ENCODE results near the gene AVP. TPM values are rescaled to one million over a fixed set of nuclear protein-coding genes. Genes with fewer than 3 reads are reported as not detected.

AVP gene
- total RNA-seq, 2 donors from 2014 or later: 3.1 TPM; not detected in 1

DNA sequence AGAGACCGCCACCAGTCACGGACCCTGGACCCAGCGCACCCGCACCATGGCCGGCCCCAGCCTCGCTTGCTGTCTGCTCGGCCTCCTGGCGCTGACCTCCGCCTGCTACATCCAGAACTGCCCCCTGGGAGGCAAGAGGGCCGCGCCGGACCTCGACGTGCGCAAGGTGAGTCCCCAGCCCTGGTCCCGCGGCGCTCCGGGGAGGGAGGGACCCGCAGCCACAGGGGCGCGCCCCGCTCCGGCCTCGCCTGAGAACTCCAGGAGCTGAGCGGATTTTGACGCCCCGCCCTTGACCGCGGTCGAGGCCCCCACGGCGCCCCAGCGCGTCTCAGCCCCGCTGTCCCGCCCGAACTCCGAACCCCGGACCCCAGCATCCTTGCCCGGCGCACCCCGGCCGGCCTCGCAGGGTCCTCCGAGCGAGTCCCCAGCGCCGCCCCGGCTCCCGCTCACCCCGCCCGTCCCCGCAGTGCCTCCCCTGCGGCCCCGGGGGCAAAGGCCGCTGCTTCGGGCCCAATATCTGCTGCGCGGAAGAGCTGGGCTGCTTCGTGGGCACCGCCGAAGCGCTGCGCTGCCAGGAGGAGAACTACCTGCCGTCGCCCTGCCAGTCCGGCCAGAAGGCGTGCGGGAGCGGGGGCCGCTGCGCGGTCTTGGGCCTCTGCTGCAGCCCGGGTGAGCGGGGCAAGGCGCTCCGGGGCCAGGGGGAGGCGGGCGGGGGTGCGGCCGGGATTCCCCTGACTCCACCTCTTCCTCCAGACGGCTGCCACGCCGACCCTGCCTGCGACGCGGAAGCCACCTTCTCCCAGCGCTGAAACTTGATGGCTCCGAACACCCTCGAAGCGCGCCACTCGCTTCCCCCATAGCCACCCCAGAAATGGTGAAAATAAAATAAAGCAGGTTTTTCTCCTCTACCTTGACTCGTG, 12.7 kb downstream of the AVP start, which contains the start of gene OXT:
OXT (plus strand) TSS at position 11 of the 920 bp plus-strand sequence; CDS start at position 47, 36 bp downstream.
- Histone ChIP-seq H3K27ac (peak within 1 kb of the TSS in 1 of 2 donors; percentile 11), H3K4me3 (peak within 1 kb of the TSS; percentile 41 to 43), H3K27me3 (replicated peaks; ENCODE audit: insufficient read depth) (no peaks in the 10 kb centered on the region), H3K36me3 (no peaks in the 10 kb centered on the region), H3K9me3 (no peaks in the 10 kb centered on the region), H3K4me1 (replicated peaks) (no peaks in the 10 kb centered on the region)
- WGBS: 19% methylated on average over 65 of the region's 95 CpGs
- TF ChIP-seq, protein P1, sequence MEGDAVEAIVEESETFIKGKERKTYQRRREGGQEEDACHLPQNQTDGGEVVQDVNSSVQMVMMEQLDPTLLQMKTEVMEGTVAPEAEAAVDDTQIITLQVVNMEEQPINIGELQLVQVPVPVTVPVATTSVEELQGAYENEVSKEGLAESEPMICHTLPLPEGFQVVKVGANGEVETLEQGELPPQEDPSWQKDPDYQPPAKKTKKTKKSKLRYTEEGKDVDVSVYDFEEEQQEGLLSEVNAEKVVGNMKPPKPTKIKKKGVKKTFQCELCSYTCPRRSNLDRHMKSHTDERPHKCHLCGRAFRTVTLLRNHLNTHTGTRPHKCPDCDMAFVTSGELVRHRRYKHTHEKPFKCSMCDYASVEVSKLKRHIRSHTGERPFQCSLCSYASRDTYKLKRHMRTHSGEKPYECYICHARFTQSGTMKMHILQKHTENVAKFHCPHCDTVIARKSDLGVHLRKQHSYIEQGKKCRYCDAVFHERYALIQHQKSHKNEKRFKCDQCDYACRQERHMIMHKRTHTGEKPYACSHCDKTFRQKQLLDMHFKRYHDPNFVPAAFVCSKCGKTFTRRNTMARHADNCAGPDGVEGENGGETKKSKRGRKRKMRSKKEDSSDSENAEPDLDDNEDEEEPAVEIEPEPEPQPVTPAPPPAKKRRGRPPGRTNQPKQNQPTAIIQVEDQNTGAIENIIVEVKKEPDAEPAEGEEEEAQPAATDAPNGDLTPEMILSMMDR (IDR thresholded peaks at IDR 0.05): no peak
- TF ChIP-seq POLR2A (IDR thresholded peaks at IDR 0.05): no peak
- TF ChIP-seq POLR2AphosphoS5 (IDR thresholded peaks at IDR 0.05): no peak
- intact Hi-C loops (cut with DNase I): no loop called here
- peak; percentile 20 for DNase-seq (ENCODE audit: low spot score)

DNA sequence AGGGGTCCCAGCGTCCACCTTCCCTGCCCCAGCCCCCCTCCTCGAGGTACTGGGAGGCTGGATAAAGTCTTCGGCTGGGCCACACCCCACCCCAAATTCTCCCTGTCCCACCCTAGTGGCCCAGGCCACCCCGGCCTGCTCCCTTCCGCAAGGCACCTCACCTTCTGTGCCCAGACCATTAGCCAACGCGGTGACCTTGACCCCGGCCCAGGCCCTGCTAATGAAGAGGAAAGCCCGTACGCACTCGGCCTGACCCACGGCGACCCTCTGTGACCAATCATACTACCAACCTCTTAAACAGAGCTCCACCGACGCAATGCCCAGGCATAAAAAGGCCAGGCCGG, 13.3 kb downstream of the AVP start:
- no peaks in the 10 kb centered on the region for H3K9me3 ChIP-seq
- intact Hi-C loops (cut with DNase I): no loop called here
- WGBS: 87% methylated on average over 16 of the region's 16 CpGs
- H3K27me3 ChIP-seq (replicated peaks; ENCODE audit: insufficient read depth): no peaks in the 10 kb centered on the region
- no peaks in the 10 kb centered on the region for H3K4me1 ChIP-seq (replicated peaks)
- H3K27ac ChIP-seq: no peak overlapping the region
- H3K36me3 ChIP-seq: no peaks in the 10 kb centered on the region
- H3K4me3 ChIP-seq: peak overlapping the region in 1 of 2 donors; percentile 41
- TF ChIP-seq POLR2AphosphoS5 (IDR thresholded peaks at IDR 0.05) (no peak), POLR2A (IDR thresholded peaks at IDR 0.05) (no peak)
- TF ChIP-seq, protein P1 (IDR thresholded peaks at IDR 0.05): no peak
- no peak for DNase-seq (ENCODE audit: low spot score)

DNA sequence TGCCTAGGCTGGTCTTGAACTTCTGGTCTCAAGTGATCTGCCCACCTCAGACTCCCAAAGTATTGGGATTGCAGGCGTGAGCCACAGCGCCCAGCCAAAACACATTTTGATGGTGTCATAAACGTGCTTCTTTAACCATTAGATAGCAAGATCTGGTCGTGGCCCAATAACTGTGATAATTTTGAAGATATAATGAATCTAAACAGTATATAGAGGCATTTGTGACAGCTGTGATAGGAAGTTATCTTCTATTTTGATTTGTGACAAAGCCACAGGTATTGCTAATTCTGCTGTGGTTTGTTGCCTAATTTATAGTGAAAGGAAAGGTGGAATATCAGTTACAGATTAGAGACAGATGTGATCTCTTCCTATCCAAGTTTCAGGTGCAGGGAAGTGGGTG, 13.8 kb downstream of the AVP start:
- Histone ChIP-seq H3K4me1 (replicated peaks) (no peaks in the 10 kb centered on the region), H3K9me3 (no peaks in the 10 kb centered on the region), H3K27ac (no peak overlapping the region), H3K36me3 (no peaks in the 10 kb centered on the region), H3K4me3 (no peak overlapping the region), H3K27me3 (replicated peaks; ENCODE audit: insufficient read depth) (no peaks in the 10 kb centered on the region)
- 98% methylated on average over 4 of the region's 4 CpGs for WGBS
- TF ChIP-seq POLR2A (IDR thresholded peaks at IDR 0.05) (no peak), POLR2AphosphoS5 (IDR thresholded peaks at IDR 0.05) (no peak)
- TF ChIP-seq, protein P1 (IDR thresholded peaks at IDR 0.05): no peak
- DNase-seq (ENCODE audit: low spot score): no peak
- intact Hi-C loops (cut with DNase I): no loop called here

DNA sequence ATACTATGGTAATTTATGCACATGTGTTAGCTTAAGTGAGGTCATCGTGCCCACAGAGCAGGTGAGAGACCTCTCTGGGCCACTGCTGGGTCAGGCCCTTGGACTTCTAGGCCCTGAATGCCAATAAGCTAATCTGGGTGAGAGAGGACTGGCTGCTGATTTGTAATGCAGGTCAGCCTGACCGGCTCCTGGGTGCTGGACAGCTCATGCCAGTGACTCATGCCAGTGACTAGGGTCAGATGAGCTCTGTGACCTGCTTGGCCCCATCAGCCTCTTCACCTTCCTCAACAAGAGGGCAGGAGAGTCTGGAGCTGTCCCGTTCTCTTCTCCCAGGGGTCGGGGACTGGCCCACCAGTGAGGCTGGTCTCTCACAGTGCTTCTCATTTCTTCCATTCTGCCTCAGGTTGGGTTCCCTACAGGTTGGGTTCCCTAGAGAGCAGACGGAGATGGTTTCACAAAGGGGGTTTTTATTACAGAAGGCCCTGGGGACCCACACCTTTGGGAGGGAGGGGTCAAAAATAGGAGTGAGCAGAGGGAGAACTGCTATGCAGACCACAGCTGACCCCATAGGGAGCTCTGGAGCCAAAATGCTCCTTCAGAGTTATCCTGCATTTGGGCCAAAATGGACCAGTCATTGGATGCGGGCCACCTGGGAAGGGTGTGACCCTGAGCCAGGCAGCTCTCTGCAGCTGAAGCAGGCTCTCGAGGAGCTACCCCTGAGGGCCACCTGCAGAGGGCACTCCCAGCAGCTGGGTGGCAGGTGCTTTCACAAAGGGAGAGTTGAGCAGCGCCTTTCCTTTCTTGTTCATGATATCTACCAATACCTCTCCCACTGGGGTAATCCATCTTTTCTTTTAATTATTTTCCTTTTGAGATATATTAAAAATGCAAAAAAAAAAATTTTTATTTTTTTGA, 15.3 kb downstream of the AVP start:
- TF ChIP-seq POLR2AphosphoS5 (IDR thresholded peaks at IDR 0.05): no peak
- TF ChIP-seq, protein P1 (IDR thresholded peaks at IDR 0.05): no peak
- TF ChIP-seq POLR2A (IDR thresholded peaks at IDR 0.05): no peak
- no peak overlapping the region for H3K4me3 ChIP-seq
- no peaks in the 10 kb centered on the region for H3K27me3 ChIP-seq (replicated peaks; ENCODE audit: insufficient read depth)
- intact Hi-C loops (cut with DNase I): no loop called here
- no peak overlapping the region for H3K27ac ChIP-seq
- H3K4me1 ChIP-seq (replicated peaks): no peaks in the 10 kb centered on the region
- no peaks in the 10 kb centered on the region for H3K9me3 ChIP-seq
- WGBS: 87% methylated on average over 8 of the region's 8 CpGs
- no peaks in the 10 kb centered on the region for H3K36me3 ChIP-seq
- no peak for DNase-seq (ENCODE audit: low spot score)

Data from prostate gland (tissue), 2 donors.